Measurements from ENCODE around the gene NFX1. TPM values are rescaled to one million over a fixed set of nuclear protein-coding genes. Genes with fewer than 3 reads are reported as not detected.

Gene NFX1
- total and polyA plus RNA-seq, 2 donors (not counting 1 experiment from before 2014, with no cell fraction given): 67.6 to 76.3 TPM

- no peak overlapping the region for H3K27ac Mint-ChIP-seq
- Histone ChIP-seq H3K4me2 (replicated peaks; ENCODE audit: low read depth, low read length, poor library complexity, severe bottlenecking) (no peak overlapping the region), H3K4me3 (ENCODE audit: control extremely low read depth in 1 of 5, extremely low read depth in 1 of 5, insufficient read depth in 1 of 5, low read depth in 2 of 5, low read length in 4 of 5) (no peak overlapping the region), H4K20me1 (ENCODE audit: control insufficient read depth, insufficient read depth, low read length, poor library complexity, severe bottlenecking) (peaks cover 6% of the 10 kb centered on the region), H3K9ac (ENCODE audit: low read length) (no peak overlapping the region), H3K4me1 (ENCODE audit: control insufficient read depth in 2 of 2, insufficient read depth in 2 of 2, low read length in 2 of 2) (no peaks in the 10 kb centered on the region), H3K27ac (ENCODE audit: low read length in 2 of 2) (no peak overlapping the region), H3K36me3 (replicated peaks in 1 of 2; ENCODE audit: control extremely low read depth in 1 of 2, control insufficient read depth in 1 of 2, extremely low read depth in 1 of 2, insufficient read depth in 2 of 2, low read length in 1 of 2) (peaks cover 6 to 90% of the 10 kb centered on the region in 2 experiments), H3K9me3 (ENCODE audit: control extremely low read depth in 1 of 3, control insufficient read depth in 2 of 3, insufficient read depth in 1 of 3, low read length in 2 of 3) (no peaks in the 10 kb centered on the region), H2AFZ (ENCODE audit: insufficient read depth, low read depth, low read length, poor library complexity, severe bottlenecking) (no peak overlapping the region), H3K27me3 (replicated peaks in 1 of 4; ENCODE audit: control extremely low read depth in 1 of 4, control insufficient read depth in 3 of 4, insufficient read depth in 4 of 4, low read length in 3 of 4) (no peaks in the 10 kb centered on the region), H3K79me2 (ENCODE audit: control insufficient read depth, insufficient read depth, low read length) (peaks cover 10% of the 10 kb centered on the region)
- ATAC-seq (ENCODE audit: low read depth) (no peak), DNase-seq (no peak)
- H3K9me3 Mint-ChIP-seq (ENCODE audit: insufficient read depth): no peaks in the 10 kb centered on the region
- H3K27me3 Mint-ChIP-seq: no peaks in the 10 kb centered on the region
- WGBS (ENCODE audit: insufficient coverage): no CpG with 5 or more reads among the region's 2 CpGs
- TF ChIP-seq CTCF (IDR thresholded peaks at IDR 0.05) (no peak), EZH2 (IDR thresholded peaks at IDR 0.05; ENCODE audit: borderline replicate concordance, insufficient read depth, low read depth, low read length, poor library complexity, severe bottlenecking) (no peak)
- H3K4me3 Mint-ChIP-seq: no peak overlapping the region
- no peaks in the 10 kb centered on the region for H3K4me1 Mint-ChIP-seq
- POLR2A ChIA-PET: no interaction called here
- CTCF ChIA-PET: interaction anchor here (0.6 kb wide), 1 partner anchor 54 kb away, joined by 3 read pairs; no protein-coding TSS in a partner anchor
- intact Hi-C loops (cut with micrococcal nuclease): no loop called here
Observed at GRCh38 chr9:33310748-33311147, 20.4 kb downstream of the NFX1 start.

GRCh38 chr9:33311953-33312352, 21.6 kb downstream of the NFX1 start:
- intact Hi-C loops (cut with micrococcal nuclease): no loop called here
- Histone ChIP-seq H3K27ac (ENCODE audit: low read length in 2 of 2) (no peak overlapping the region), H3K27me3 (replicated peaks in 1 of 4; ENCODE audit: control extremely low read depth in 1 of 4, control insufficient read depth in 3 of 4, insufficient read depth in 4 of 4, low read length in 3 of 4) (no peaks in the 10 kb centered on the region), H3K79me2 (ENCODE audit: control insufficient read depth, insufficient read depth, low read length) (peaks cover 5% of the 10 kb centered on the region), H3K4me1 (ENCODE audit: control insufficient read depth in 2 of 2, insufficient read depth in 2 of 2, low read length in 2 of 2) (no peaks in the 10 kb centered on the region), H2AFZ (ENCODE audit: insufficient read depth, low read depth, low read length, poor library complexity, severe bottlenecking) (no peak overlapping the region), H3K4me2 (replicated peaks; ENCODE audit: low read depth, low read length, poor library complexity, severe bottlenecking) (no peak overlapping the region), H3K4me3 (ENCODE audit: control extremely low read depth in 1 of 5, extremely low read depth in 1 of 5, insufficient read depth in 1 of 5, low read depth in 2 of 5, low read length in 4 of 5) (no peak overlapping the region), H4K20me1 (ENCODE audit: control insufficient read depth, insufficient read depth, low read length, poor library complexity, severe bottlenecking) (no peaks in the 10 kb centered on the region), H3K9ac (ENCODE audit: low read length) (no peak overlapping the region), H3K9me3 (ENCODE audit: control extremely low read depth in 1 of 3, control insufficient read depth in 2 of 3, insufficient read depth in 1 of 3, low read length in 2 of 3) (no peaks in the 10 kb centered on the region), H3K36me3 (replicated peaks in 1 of 2; ENCODE audit: control extremely low read depth in 1 of 2, control insufficient read depth in 1 of 2, extremely low read depth in 1 of 2, insufficient read depth in 2 of 2, low read length in 1 of 2) (peaks cover 5 to 87% of the 10 kb centered on the region in 2 experiments)
- ChIA-PET CTCF (interaction anchor here (1.3 kb wide), 1 partner anchor 11 kb away, joined by 3 read pairs; no protein-coding TSS in a partner anchor), POLR2A (no interaction called here)
- H3K9me3 Mint-ChIP-seq (ENCODE audit: insufficient read depth): no peaks in the 10 kb centered on the region
- TF ChIP-seq CTCF (IDR thresholded peaks at IDR 0.05) (no peak), EZH2 (IDR thresholded peaks at IDR 0.05; ENCODE audit: borderline replicate concordance, insufficient read depth, low read depth, low read length, poor library complexity, severe bottlenecking) (no peak)
- H3K27me3 Mint-ChIP-seq: no peaks in the 10 kb centered on the region
- WGBS (ENCODE audit: insufficient coverage): 97% methylated on average over 2 of the region's 2 CpGs
- H3K4me1 Mint-ChIP-seq: no peaks in the 10 kb centered on the region
- no peak overlapping the region for H3K4me3 Mint-ChIP-seq
- DNase-seq: no peak
- ATAC-seq (ENCODE audit: low read depth): no peak
- no peak overlapping the region for H3K27ac Mint-ChIP-seq
